CD4-positive, alpha-beta T cell treated with Interferon alpha-2 for 1 hour (primary cell): ENCODE data around the gene TMBIM6.
"Not testable (repeated sequence)": the region's sequence is repeated elsewhere in the genome, so short reads cannot be mapped to it uniquely, and the experiment has no call there.

Source experiments
- DNase-seq, 2 donors: peaks; one replicate each; pipeline ENCODE4 v3.0.0-alpha.2; 2020 to 2022

TMBIM6 gene

DNA sequence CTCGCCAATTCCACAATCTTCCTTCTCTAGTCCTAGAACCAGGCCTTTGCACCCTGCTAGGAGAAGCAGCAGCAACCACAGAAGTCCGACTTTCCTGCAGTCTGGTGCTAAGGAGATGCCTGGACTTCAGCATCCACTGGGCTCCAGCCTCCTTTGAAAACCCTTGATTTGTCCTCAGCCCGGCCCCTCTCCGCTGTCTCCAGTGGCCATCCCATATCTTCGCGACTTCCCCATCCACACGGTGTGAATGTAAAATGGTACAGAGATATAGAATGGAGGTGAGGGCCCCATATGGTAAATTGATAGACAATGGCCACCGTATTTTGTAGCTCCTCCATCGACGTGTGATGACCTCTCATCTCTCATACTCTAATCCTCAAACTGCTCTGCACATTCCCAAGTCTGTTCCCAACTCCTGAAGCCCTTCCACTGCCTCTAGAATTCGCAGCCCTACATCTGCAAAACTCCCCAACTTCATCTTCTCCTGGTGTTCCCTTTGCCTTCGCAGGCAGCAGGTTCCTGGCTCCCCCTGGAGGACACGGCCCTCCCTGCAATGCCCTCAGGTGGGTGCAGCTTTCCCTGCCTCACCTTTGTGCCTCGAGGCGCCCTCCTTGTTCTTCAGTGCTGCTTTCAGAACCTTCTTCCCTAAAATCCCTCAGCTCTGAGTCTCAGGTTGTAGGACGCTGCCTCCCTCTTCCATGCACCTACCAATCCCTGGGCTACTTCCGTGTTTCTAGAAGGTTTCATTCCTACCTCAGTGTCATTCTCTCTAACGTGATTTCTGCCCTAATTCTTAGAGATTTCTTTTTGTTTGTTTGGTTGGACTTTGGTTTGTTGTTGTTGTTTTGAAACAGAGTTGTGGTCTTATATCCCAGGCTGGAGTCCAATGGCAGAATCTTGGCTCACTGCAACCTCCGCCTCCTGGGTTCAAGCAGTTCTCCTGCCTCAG lies 36.7 kb downstream of the TMBIM6 start:
- DNase-seq = peak; percentile 55 to 77

DNA sequence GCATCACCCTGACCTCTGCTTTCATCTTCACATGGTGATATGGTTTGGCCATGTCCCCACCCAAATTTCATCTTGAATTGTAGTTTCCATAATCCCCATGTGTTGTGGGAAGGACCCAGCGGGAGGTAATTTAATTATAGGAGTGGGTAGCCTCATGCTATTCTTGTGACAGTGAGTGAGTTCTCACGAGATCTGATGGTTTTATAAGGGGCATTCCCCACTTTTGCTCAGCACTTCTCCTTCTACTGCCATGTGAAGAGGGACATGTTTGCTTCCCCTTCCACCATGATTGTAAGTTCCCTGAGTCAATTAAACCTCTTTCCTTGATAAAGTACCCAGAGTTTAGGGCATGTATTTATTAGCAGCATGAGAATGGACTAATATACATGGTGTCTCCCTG lies 38.2 kb downstream of the TMBIM6 start:
- DNase-seq = no peak

DNA sequence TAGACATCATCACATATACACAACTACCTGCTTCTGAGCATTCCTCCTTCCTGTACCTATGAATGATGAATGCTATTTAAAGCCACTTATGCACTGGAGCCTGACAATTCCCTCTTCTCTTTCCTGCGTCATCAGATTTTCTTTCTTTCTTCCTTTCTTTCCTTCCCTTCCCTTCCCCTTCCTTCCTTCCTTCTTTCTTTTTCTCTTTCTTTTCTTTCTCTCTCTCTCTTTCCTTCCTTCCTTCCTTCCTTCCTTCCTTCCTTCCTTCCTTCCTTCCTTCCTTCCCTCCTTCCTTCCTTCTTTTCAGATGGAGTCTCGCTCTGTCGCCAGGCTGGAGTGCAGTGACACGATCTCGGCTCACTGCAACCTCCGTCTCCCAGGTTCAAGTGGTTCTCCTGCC lies 39.6 kb downstream of the TMBIM6 start:
- not testable (repeated sequence) for DNase-seq

DNA sequence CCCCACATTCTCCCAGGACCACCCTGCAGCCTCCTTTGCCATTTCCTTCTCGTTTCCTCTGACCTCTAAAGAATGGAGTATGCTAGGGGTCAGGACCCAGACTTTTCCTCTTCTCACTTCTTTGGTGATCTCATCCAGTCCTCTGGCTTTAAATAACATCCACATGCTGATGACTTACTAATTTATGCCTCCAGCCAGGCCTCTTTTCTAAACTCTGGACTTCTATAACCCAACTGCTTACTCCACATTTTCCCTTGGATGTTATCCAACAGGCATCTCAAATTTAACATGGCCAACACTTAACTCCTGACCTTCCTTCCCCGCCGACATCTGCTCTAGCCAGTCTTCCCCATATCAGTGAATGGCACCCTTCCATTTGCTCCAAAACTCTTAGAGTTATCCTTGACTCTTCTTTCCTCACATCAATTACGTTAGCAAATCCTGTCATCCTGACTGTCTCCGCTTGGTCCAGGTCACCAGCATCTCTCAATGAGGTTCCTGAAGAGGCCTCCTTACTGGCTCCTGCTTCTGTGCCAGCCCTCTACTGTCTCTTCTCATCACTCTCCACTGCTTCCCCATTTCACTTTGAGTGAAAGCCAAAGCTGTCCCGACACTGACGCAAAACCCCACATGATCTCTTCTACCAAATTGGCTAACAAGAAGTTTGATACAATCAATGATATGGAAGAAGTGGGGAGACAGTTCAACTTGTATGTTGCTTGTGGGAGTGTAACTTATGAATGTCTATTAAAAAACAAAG lies 42.7 kb downstream of the TMBIM6 start:
- DNase-seq = no peak

DNA sequence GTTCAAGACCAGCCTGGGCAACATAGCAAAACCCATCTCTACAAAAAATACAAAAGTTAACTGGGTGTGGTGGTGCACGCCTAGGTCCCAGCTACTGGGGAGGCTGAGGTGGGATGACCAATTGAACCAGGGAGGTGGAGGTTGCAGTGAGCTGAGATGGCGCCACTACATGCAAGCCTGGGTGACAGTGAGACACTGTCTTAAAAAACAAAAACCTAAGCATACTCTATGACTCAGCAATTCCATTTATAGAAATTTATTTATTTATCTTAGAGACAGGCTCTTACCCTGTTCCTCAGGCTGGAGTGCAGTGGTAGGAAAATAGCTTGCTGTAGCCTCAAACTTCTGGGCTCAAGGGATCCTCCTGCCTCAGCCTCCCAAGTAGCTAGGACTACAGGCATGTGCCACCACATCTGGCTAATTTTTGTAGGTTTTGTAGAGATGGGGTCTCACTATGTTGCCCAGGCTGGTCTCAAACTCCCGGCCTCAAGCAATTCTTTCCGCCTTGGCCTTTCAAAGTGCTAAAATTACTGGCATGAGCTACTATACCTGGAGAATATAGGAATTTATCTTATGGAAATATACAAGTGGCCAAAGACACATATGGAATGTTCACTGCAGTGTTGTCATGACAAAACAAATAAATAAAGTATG lies 43.5 kb downstream of the TMBIM6 start:
- DNase-seq = no peak

DNA sequence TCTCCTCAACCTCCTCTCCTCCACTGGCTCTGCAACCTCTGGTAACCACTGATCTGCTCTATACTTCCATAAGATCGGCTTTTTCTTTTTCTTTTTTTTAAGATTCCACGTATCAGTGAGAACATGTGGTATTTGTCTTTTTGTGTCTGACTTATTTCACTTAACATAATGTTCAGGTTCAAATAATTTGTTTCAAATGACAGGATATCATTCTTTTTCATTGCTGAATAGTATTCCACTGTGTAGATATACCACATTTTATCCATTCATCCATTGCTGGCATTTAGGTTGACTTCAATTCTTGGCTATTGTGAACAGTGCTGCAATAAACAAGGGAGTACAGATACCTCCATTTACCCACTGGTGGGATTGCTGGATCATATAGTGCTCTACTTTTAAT lies 46.3 kb downstream of the TMBIM6 start:
- no peak for DNase-seq

DNA sequence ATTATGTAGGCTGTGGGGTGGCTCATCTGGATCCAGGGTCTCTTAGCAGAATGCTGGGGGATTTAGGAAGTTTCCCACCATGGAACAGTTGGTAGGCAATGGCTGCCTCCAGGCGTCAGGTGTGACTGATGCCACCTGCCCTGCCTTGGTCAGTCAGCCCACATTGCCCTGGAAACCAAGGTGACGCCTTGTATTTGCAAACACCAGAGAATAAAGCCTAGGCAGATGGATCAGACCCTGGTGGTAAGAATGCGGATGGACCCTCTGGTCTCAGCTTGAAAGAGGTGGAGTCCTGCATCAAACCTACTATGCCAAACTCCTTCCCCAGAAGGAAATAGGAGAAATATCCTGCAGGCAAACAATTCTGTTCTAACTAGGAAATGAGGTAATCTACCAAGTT lies 48.6 kb downstream of the TMBIM6 start:
- DNase-seq = no peak

DNA sequence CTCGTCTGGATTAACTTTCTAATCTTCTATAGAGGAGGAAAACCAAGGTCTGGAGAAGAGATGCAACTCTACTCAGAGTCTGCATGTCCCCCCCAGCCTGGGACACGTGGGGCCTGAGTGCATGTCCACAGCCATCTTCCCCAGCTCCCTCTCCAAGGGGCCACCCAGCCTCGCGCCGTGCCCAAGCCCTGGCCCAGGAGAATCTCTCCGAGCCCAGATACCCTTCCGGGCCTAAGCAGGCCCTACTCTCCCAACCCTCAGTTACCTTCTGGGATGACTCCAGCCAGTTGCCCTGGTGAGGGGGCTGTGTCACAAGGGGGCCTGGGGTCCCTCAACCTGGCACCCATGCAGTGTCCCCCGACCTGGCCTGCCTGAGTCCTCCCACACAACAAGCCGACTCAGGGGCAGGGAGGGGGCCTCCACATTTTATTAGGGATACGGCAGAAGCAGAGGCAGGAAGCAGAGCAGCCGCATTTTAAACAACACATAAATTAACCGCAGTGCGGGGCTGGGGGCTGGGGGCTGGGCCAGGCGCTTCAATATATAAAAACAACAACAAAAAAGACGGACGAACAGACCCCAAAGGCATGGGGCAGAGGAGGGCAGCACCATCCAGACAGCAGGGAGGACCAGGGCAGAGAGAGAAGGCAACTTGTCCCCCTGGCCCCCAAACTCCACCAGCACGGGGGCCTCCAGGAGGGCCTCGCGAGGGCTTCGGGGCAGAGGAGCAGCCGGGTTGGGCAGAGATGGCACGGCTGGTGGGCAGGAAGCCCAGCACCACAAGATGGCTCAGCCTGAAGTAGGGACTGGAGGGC lies 49.6 kb downstream of the TMBIM6 start:
- DNase-seq = no peak

DNA sequence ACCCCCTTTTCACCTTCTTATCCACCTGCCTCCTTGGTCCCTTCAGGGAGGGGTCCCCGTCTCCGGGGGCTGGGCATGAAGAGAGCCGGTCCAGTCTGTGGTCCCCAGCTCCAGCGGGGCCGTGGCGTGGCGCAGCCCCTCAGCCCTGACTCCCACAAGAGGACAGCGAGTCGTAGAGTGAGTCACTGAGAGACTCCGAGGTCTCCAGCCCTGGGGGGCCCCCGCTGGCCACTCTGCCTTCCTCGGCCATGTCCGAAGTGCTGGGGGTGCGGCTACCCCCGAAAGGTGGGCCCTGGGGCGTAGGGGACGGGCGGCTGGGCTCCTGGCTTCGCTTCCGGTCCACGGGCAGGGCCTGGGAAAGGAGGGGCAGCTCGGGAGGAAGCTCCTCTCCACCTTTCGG lies 50.3 kb downstream of the TMBIM6 start:
- no peak for DNase-seq

DNA sequence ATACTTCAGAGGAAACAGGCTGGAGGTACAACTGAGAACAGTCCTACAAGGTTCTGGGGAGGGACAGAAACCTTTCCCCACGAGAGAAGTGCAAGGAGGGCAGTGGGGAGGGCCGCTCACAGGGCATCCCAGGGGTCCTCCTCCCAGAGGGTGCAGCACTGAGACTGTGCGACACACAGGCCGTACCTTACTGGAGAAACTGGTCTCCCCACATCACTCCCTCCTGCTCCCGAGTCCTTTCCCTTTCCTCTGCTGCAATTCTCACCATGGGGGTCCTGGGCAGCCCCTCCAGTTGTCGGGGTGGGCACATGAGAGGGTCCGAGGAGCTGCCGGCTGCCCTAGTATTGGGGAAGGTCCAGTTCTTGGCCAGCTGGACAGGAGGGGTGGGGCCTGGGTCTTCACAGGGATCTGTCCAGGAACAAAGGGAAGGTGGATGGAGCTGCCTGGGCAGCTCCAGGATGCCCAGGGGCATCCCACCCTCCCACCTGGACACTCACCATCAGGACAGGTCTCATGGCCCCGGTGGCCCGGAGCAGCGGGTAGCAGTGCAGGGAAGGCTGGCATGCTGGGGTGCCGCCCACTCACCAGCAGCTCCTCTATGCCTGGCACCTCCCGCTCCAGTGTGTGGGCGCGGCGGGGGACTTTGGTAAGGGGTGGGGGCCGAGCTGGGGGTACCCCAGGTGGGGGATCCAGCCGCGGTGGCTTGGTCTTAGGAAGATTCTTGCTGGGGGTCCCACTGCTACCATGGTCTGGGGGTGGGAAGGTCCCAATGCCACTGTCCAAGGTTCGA lies 51.0 kb downstream of the TMBIM6 start:
- DNase-seq = no peak

DNA sequence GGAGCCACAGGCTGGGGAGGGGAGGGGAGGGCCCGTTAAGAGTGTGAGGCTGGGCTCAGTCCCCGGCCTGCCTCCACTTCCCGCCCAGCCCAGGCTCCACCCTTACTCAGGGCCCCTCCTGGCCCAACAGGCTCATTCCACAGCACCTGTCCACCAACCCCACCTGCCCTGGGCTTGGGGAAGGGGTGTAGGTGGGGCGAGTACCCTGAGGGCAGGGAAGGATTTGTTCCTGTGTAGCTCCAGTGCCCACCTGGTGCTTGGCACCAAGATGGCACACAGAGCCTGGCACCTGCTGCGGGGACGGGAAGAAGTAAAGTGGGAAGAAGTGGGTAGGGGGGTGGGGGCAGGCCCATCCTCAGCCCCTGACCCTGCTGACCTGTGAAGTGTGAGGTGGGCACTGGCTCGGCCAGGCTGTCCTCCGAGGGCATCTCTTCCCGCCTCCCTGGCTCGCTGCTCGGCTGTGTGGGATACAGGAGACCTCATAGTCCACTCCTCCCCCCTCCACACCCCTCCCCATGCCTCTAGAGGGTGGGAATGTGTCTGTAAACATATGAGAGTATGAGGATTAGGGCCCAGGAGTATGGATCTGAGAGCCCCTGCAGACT lies 51.7 kb downstream of the TMBIM6 start:
- no peak for DNase-seq

DNA sequence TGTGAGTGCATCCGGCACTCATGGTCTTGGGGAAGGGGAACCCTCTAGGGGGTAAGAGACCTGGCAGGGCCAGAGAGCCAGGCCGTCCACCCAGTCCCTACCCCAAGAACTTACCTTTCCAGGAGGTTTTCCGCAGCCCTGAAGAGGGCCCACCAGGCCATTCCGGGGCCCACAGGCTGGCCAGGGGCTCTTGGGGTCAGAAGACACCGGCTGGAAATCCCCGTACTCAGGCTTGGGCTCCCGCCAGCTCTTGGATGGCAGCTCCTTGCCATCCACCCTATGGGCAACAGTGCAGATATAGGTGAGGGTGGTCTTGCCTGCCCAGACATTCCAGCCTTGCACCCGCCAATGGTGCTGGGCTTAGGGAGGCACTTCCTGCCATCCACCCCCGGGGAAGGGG lies 52.3 kb downstream of the TMBIM6 start:
- DNase-seq = no peak

DNA sequence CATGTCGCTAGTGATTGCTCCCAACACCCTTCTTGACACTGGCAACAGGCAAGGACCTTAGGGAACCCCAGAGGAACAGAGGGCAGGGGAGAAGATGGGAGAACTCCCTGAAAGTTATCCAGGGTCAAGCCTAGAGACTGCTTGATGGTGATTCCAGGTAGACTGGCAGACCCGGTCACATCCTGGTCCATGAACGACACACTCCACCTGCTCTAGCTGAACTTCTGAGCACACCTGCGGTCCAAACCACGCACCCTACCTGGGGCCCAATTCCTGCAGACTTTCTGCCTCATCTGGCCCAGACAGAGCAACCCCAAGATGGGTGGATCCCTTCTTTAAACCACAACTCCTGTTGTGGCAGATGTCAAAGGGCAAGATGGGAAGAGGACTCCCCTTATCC lies 52.7 kb downstream of the TMBIM6 start:
- no peak for DNase-seq

DNA sequence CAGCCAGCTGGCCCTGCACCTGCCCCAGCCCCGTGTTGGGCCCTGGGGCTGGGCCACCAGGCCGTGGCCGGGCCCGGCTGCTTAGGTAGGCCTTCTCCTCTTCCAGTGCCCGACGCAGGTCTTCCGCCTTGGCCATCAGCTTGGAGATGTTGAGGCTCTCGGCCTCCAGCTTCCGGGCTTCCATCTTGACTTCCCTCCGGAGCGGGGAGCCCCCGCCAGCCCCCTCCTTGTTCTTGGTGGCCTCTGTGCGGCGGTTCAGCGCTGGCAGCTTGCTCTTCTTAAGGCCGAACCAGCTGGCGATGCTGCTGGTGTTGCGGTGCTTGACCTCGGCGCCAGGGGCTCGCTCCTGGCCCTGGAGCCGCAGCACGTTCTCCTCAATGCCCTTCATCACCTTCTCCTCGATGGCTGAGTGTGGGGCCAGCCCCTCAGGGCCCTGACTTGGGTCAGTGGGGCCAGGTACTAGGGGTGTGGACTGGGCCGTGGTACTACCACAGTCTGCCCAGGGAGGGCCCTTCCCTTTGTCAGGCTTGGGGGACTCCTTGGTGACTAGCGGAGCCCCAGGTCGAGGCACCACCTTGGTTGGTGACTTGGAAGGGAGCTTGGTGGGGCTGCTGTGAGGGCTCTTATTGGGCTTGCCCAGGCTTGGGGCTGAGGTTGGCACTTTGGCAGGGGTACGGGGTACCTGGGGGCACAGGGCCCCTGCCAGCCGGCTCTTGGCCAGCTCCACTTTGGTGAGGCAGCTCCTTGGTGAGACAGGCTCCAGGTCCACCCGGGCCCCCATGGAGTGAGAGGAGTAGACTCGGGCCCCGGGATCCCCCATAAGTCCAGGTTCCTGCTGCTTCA lies 53.7 kb downstream of the TMBIM6 start:
- no peak for DNase-seq

DNA sequence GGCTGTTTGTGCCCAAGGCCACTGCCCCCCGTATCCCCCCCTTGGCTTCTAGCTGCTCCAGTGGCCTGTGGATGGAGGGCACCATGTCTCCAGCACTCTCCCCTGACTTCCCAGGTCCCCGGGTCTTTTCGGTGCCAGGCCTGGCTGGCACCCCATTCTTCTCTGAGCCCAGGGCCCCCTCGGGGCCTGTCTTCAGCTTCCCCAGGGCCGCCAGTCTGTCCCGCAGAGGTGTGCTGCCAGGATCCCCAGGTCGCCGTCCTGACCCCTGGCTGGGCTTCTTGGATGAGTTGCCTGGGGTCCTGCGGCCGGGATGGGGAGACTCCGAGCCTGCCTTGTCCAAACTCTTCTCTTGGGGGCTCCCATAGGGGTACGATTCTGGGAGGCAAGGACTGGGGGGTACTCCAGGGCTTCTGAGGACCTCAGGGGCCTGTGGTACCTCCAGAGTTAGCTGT lies 54.3 kb downstream of the TMBIM6 start:
- no peak for DNase-seq

DNA sequence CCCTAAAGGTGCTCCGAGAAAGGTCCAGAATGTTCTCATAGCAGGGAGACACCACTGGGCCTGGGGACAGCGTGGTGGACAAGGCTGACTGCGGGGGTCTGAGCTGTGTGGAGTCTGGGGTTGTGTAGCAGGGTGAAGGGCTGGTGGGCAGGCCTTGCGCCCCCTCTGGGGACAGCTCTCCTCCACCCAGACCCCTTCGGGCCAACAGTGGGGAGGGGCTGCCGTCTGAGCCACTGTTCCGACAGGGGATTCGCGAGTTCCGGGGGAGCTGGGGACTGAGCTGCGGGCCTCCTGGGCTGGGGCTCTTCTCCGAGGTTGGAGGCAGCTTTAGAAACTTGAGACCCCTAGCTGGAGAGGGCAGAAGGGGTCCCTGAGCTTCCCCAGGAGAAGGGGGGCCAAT lies 54.8 kb downstream of the TMBIM6 start:
- DNase-seq = no peak

DNA sequence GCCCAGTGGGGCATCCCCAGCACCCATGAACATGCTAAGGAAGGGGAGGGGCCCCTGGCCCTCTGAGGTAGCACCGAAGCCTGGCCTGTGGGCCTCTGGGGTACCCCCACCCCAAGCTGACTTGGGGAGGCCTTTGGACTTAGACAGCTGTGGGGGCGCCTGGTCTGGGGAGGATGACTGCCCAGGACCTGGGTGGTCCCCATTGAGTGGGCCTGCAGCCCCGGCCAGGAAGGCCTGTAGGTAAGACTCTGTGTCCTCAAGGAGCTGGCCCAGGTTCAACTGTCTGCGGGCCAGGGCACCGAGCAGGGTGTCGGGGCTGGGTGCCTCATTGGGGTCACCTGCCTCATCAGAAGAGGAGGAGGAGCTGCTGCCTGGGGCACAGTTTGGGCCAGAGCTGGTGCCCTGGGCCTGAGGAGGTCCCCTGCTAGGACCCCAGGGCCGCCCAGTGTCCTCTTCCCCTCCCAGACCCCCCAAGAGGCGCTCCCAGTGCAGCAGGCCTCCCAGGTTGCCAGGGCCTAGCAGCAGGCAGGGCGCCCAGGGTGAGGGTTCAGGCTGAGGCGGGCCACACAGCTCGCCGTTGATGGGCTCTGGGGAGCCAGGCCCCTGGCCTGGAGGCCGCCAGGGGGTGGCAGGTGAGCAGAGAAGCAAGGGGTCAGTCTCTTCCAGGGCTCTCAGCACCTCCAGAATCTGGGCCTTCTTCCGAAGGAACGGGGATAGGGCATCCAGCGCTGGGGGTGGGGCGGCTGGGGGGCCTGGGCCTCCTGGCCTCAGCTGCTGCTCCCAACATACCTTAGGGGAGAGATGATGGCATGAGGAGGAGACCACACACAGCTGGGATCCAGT lies 55.5 kb downstream of the TMBIM6 start:
- DNase-seq = no peak

DNA sequence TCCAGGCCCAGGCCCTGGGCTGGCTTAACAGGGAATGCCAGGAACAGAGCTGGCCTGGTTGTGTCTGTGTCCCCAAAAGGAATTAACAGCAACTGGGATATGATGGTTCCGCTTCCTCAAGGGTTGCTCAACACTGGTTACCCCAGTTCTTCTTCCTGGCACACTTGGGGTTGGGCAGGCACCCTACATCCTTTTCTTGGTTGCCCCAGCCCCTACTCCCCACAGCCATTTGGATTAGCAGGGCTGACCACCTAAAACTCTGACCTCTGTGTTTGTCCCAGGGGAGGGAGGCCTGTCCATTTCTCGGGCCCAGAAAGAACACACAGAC lies 56.1 kb downstream of the TMBIM6 start:
- no peak for DNase-seq

DNA sequence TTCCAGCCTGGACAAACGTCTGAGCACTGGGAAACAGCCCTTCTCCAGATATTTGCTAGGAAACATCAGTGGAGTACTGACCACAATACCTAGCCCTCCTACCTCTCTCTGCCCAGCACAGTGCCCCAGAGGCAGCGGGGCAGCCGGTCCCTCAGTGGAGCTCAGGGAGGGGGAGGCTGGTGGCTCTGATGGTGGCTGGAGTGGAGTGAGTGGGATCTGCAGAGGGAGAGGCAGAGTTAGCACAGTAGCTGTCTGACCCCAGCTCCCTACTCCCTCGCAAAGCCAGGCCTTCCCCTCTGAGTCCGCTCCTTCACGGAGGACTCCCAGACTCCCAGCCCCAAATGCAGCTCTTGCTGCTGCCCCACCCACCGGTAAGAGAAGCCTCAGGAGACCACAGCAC lies 56.9 kb downstream of the TMBIM6 start:
- no peak for DNase-seq

DNA sequence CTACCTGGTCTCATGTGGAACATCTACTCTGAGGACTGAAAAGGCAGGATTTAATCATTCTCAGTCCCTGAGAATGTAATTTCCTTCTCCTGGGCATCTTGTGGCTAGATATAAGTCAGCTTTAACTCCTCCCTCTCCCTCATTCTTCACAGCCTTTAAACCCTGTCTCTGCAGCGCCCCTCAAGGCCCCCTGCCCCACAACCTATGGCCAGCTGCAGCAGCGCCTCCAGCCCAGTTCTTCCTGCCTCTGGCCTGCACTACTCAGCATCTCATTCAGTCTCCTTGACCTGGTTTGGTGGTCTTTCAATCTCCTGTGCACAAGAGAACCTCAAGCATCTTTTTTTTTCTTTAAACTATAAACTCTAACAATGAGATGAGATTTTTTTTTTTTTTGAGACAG lies 57.6 kb downstream of the TMBIM6 start:
- no peak for DNase-seq
